ENCODE measurements around the gene MEIG1.

DNA sequence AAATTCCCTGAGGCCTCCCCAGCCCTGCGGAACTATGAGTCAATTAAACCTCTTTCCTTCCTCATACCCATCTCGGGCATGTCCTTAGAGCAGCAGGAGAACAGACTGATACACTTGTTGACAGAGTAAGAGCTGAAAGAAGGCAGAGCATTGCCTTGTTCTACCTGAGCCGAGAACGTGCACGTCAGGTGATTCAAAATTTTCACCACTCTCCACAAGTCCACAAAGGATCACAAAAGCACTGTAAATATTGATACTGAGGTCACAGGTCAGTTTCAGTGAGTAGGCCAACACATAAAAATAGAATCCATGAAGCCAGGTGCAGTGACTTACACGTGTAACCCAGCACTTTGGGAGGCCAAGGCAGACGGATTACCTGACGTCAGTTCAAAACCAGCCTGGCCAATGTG, 33.1 kb upstream of the MEIG1 start:
- TF ChIP-seq ZNF274 (IDR thresholded peaks at IDR 0.05; ENCODE audit: low read depth, low read length) (no peak), SUZ12 (IDR thresholded peaks at IDR 0.05; ENCODE audit: extremely low read depth, insufficient read depth, insufficient read length) (no peak)

Data from NT2/D1 (cell line).